Right atrium auricular region (tissue), 2 donors: Measurements from ENCODE around the gene CCDC157. TPM values are rescaled to one million over a fixed set of nuclear protein-coding genes. Genes with fewer than 3 reads are reported as not detected.

Experiments
- DNase-seq: peaks from one replicate; pipeline ENCODE4 v3.0.0-alpha.2; 2019; ENCODE audit warnings: low spot score
- H3K27ac ChIP-seq, 2 donors: fragments of 200-600 bp; sonication (generic); 1 replicate in 1 of 2; 2 replicates in 1 of 2; pipeline ENCODE4 v1.5.1; 2016 to 2019
- H3K27me3 ChIP-seq, 2 donors: fragments of 200-600 bp; sonication (generic); one replicate each; pipeline versions ENCODE4 v1.5.1 to v1.6.0; 2017 to 2019
- H3K36me3 ChIP-seq: fragments of 200-600 bp; sonication (generic); one replicate; pipeline ENCODE4 v1.5.1; 2016
- H3K4me1 ChIP-seq, 2 donors: fragments of 200-600 bp; sonication (generic); one replicate each; pipeline versions ENCODE4 v1.5.1 to v1.6.0; 2017 to 2019
- H3K4me3 ChIP-seq, 2 donors: fragments of 200-600 bp; sonication (generic); 1 replicate in 1 of 2; 2 replicates in 1 of 2; pipeline ENCODE4 v1.5.1; 2017 to 2019; ENCODE audit warnings: mild to moderate bottlenecking in 1 of 2, moderate library complexity in 1 of 2
- H3K9me3 ChIP-seq, 2 donors: fragments of 200-600 bp; sonication (generic); one replicate each; pipeline ENCODE4 v1.5.1; 2019
- CTCF ChIP-seq, 2 donors: fragments of 200-600 bp; sonication (generic); IDR thresholded peaks; one replicate each; pipeline ENCODE4 v1.5.1; 2019; ENCODE audit warnings: antibody characterized with exemption in 2 of 2
- total RNA-seq, 2 donors: library from RNA; depleted of rRNA; stranded (reverse); fragments of >200 nt; gene quantifications; one replicate each; pipeline ENCODE4 v1.1.0, GENCODE V29; 2016

CCDC157 gene
- total RNA-seq, 2 donors from 2014 or later, result 0.26 to 0.55 TPM

GRCh38 chr22:30351226-30351625 is 5.6 kb upstream of the CCDC157 start:
- H3K4me3 ChIP-seq, result no peak overlapping the region

GRCh38 chr22:30354644-30355043 is 2.2 kb upstream of the CCDC157 start:
- peaks cover 0 to 28% of the 10 kb centered on the region in 2 donors for H3K4me1 ChIP-seq
- TF ChIP-seq CTCF (IDR thresholded peaks at IDR 0.05), result no peak
- DNase-seq, result no peak
- no peaks in the 10 kb centered on the region for H3K27me3 ChIP-seq
- H3K27ac ChIP-seq, result no peak overlapping the region
- H3K9me3 ChIP-seq, result no peaks in the 10 kb centered on the region
- H3K36me3 ChIP-seq, result peaks cover 34% of the 10 kb centered on the region
- peak overlapping the region in 1 of 2 donors; percentile 90 for H3K4me3 ChIP-seq

More at GRCh38 chr22:30351226-30351625, 5.6 kb upstream of the CCDC157 start:
- TF ChIP-seq CTCF (IDR thresholded peaks at IDR 0.05), result no peak
- DNase-seq, result no peak
- Histone ChIP-seq H3K27me3 (no peaks in the 10 kb centered on the region), H3K36me3 (peaks cover 59% of the 10 kb centered on the region), H3K9me3 (no peaks in the 10 kb centered on the region), H3K27ac (no peak overlapping the region), H3K4me1 (peaks cover 0 to 28% of the 10 kb centered on the region in 2 donors)

GRCh38 chr22:30357236-30357570 is 396 bp downstream of the CCDC157 start:
- DNase-seq, result no peak
- Histone ChIP-seq H3K36me3 (peaks cover 8% of the 10 kb centered on the region), H3K9me3 (no peaks in the 10 kb centered on the region), H3K27me3 (no peaks in the 10 kb centered on the region), H3K4me1 (peaks cover 0 to 28% of the 10 kb centered on the region in 2 donors), H3K27ac (peak overlapping the region; percentile 97 to 98), H3K4me3 (peak overlapping the region; percentile 90)
- no peak for TF ChIP-seq CTCF (IDR thresholded peaks at IDR 0.05)

- Histone ChIP-seq H3K4me1 (peaks cover 0 to 28% of the 10 kb centered on the region in 2 donors), H3K27ac (no peak overlapping the region), H3K36me3 (peaks cover 3% of the 10 kb centered on the region), H3K9me3 (no peaks in the 10 kb centered on the region), H3K27me3 (no peaks in the 10 kb centered on the region), H3K4me3 (peak overlapping the region in 1 of 2 donors; percentile 90)
- no peak for TF ChIP-seq CTCF (IDR thresholded peaks at IDR 0.05)
- no peak for DNase-seq
These were observed 926 bp downstream of the CCDC157 start for GRCh38 chr22:30357650-30358215.

GRCh38 chr22:30358541-30358940 is 1.7 kb downstream of the CCDC157 start:
- peaks cover 0 to 27% of the 10 kb centered on the region in 2 donors for H3K4me1 ChIP-seq
- H3K27ac ChIP-seq, result no peak overlapping the region
- no peaks in the 10 kb centered on the region for H3K9me3 ChIP-seq
- no peak overlapping the region for H3K4me3 ChIP-seq
- no peak for TF ChIP-seq CTCF (IDR thresholded peaks at IDR 0.05)
- DNase-seq, result no peak
- no peaks in the 10 kb centered on the region for H3K36me3 ChIP-seq
- no peaks in the 10 kb centered on the region for H3K27me3 ChIP-seq
